Glomerular visceral epithelial cell (primary cell): ENCODE results near the gene SCYGR1.
"Not testable (repeated sequence)": the region's sequence is repeated elsewhere in the genome, so short reads cannot be mapped to it uniquely, and the experiment has no call there.

Experiments
- DNase-seq: peaks from one replicate; pipeline ENCODE4 v3.0.0-alpha.2; 2016; ENCODE audit errors: extremely low spot score

SCYGR1 gene

GRCh38 chr2:227402959-227403358 lies 15.2 kb upstream of the SCYGR1 start:
- DNase-seq, result no peak

- no peak for DNase-seq
These were observed 14.6 kb upstream of the SCYGR1 start for GRCh38 chr2:227402321-227402720.

- DNase-seq, result no peak
These were observed 13.8 kb upstream of the SCYGR1 start for GRCh38 chr2:227401550-227401949.

GRCh38 chr2:227398684-227399670 lies 11.2 kb upstream of the SCYGR1 start:
- no peak for DNase-seq

GRCh38 chr2:227397562-227397961 lies 9.8 kb upstream of the SCYGR1 start:
- no peak for DNase-seq

GRCh38 chr2:227395556-227395955 lies 7.8 kb upstream of the SCYGR1 start:
- DNase-seq, result peak; percentile 37

GRCh38 chr2:227394401-227394800 lies 6.7 kb upstream of the SCYGR1 start:
- no peak for DNase-seq

- no peak for DNase-seq
These were observed 2.9 kb upstream of the SCYGR1 start for GRCh38 chr2:227390468-227391256.

- no peak for DNase-seq
These were observed 1.9 kb upstream of the SCYGR1 start for GRCh38 chr2:227389661-227390060.

GRCh38 chr2:227389231-227389630 lies 1.5 kb upstream of the SCYGR1 start:
- DNase-seq, result no peak

- no peak for DNase-seq
These were observed 825 bp upstream of the SCYGR1 start for GRCh38 chr2:227388537-227389011.

GRCh38 chr2:227386630-227387029 lies 1.1 kb downstream of the SCYGR1 start:
- no peak for DNase-seq

GRCh38 chr2:227383686-227384085 lies 4.1 kb downstream of the SCYGR1 start:
- DNase-seq, result no peak

GRCh38 chr2:227382241-227382835 lies 5.4 kb downstream of the SCYGR1 start:
- DNase-seq, result not testable (repeated sequence)

- no peak for DNase-seq
These were observed 8.7 kb downstream of the SCYGR1 start, which contains the start of gene TM4SF20 for GRCh38 chr2:227379095-227379494. TSS of gene TM4SF20 (minus strand) at chr2:227379306. CDS start at chr2:227379268, 38 bp downstream.

GRCh38 chr2:227378371-227378782 lies 9.4 kb downstream of the SCYGR1 start:
- DNase-seq, result no peak

- DNase-seq, result no peak
These were observed 10.0 kb downstream of the SCYGR1 start for GRCh38 chr2:227377467-227378351.

- DNase-seq, result no peak
These were observed 10.9 kb downstream of the SCYGR1 start for GRCh38 chr2:227376656-227377396.

GRCh38 chr2:227374158-227374557 lies 13.6 kb downstream of the SCYGR1 start:
- no peak for DNase-seq

- no peak for DNase-seq
These were observed 14.4 kb downstream of the SCYGR1 start for GRCh38 chr2:227373389-227373788.
